Retinal pigment epithelial cell (primary cell): Measurements from ENCODE around the gene SUPT3H.
A peak's percentile ranks its signal among the peaks of the same experiment; 100 is the strongest.

Experiments
- DNase-seq: peaks from one replicate; pipeline ENCODE4 v3.0.0-alpha.2; 2010; ENCODE audit warnings: low read depth
- H3K4me3 ChIP-seq: 2 replicates; pipeline ENCODE4 v1.5.1; 2011; ENCODE audit warnings: mild to moderate bottlenecking, low read length, control low read depth, moderate library complexity
- CTCF ChIP-seq: conservative IDR thresholded peaks from 2 replicates; pipeline ENCODE4 v1.5.1; 2011; ENCODE audit warnings: low read depth, low read length, control low read depth, inconsistent platforms

Gene SUPT3H

DNA sequence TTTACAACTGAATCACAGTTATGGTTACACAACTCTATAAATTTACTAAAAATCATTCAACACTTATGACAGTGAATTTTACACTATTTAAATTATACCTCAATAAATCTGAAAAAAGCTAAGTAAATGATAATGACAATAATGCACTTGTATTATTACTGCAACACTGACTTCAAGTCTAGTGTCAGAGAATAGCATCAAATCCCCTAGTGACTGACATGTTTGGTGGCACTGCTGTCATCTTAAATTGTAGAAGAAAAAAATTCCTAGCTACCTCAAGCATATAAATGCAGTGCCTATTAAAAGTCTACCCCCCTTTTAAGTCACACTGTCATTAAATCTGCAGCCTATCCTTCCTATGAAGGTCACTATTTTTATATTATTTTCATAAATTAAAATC, 239.0 kb downstream of the SUPT3H start:
- no peak overlapping the region for H3K4me3 ChIP-seq
- DNase-seq: no peak
- TF ChIP-seq CTCF: no peak

GRCh38 chr6:45136495-45136894, 241.2 kb downstream of the SUPT3H start:
- H3K4me3 ChIP-seq: no peak overlapping the region
- DNase-seq: no peak
- no peak for TF ChIP-seq CTCF

DNA sequence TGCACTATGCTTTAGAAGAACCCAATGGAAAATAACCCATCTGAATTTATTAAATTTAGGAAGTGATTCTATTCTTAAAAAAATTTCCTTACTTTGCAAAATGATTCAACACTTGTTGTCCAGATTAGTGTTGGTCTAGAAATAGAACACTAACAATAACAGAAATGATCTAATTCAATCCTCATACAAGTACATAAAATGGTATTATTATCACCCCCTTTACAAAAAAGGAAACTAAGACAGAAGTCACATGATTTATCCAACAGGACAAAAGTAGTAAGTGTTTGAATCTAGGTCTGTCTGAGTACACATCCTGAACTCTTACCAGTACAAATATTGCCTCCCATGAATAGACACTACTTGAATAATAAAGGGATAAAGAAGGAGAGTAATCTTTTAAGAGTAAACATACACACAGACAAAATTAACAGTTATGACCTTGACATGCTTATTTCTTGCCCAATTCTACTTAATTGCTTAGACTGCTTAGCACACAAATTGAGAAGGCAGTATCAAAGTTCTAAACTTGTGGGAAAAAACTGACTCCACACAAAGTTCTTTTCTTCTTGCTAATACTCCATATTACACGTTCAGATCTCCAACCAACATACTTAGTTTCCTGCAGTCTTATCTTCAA, 245.0 kb downstream of the SUPT3H start:
- no peak overlapping the region for H3K4me3 ChIP-seq
- no peak for DNase-seq
- TF ChIP-seq CTCF: no peak

GRCh38 chr6:45132059-45132458, 245.7 kb downstream of the SUPT3H start:
- DNase-seq: peak; percentile 54
- H3K4me3 ChIP-seq: no peak overlapping the region
- no peak for TF ChIP-seq CTCF

GRCh38 chr6:45129051-45129450, 248.7 kb downstream of the SUPT3H start:
- H3K4me3 ChIP-seq: no peak overlapping the region
- no peak for DNase-seq
- no peak for TF ChIP-seq CTCF

- H3K4me3 ChIP-seq: no peak overlapping the region
- TF ChIP-seq CTCF: no peak
- DNase-seq: no peak
These were observed 250.5 kb downstream of the SUPT3H start for GRCh38 chr6:45127185-45127584.

- no peak for DNase-seq
- no peak overlapping the region for H3K4me3 ChIP-seq
- TF ChIP-seq CTCF: no peak
These were observed 251.7 kb downstream of the SUPT3H start for GRCh38 chr6:45126033-45126432.
